Activated CD8-positive, alpha-beta memory T cell treated with anti-CD3 and anti-CD28 coated beads, Interleukin-2, amount 10 ng/mL, durations not matched to agents 7 days and 5 days (primary cell): Measurements from ENCODE around the gene SRCIN1. TPM values are rescaled to one million over a fixed set of nuclear protein-coding genes. Genes with fewer than 3 reads are reported as not detected.

Experiments used
- ATAC-seq: fragments of 150-1000 bp; cut with Tn5 transposase; one replicate; pipeline ENCODE4 v1.10.0; 2021; ENCODE audit warnings: moderate library complexity
- CTCF ChIA-PET: fragments of 350-600 bp; sonication (Branson Sonifier 250); formaldehyde crosslinking; loops from one replicate; lab custom pipeline; 2021; ENCODE audit warnings: antibody characterized with exemption; lab: Charles Lee
- DNase-seq: peaks from one replicate; pipeline ENCODE4 v3.0.0-alpha.2; 2020
- H3K27ac Mint-ChIP-seq: one replicate; pipeline ENCODE4 v1.8.0; 2021; ENCODE audit warnings: mild to moderate bottlenecking, mixed read lengths
- H3K27me3 Mint-ChIP-seq: one replicate; pipeline ENCODE4 v1.8.0; 2021; ENCODE audit warnings: mixed read lengths
- H3K36me3 Mint-ChIP-seq: one replicate; pipeline ENCODE4 v1.8.0; 2021; ENCODE audit warnings: mild to moderate bottlenecking, mixed read lengths
- H3K4me1 Mint-ChIP-seq: one replicate; pipeline ENCODE4 v1.8.0; 2021; ENCODE audit warnings: mixed read lengths
- H3K4me3 Mint-ChIP-seq: one replicate; pipeline ENCODE4 v1.8.0; 2021; ENCODE audit warnings: mild to moderate bottlenecking, moderate library complexity, mixed read lengths
- H3K9me3 Mint-ChIP-seq: one replicate; pipeline ENCODE4 v1.8.0; 2022; ENCODE audit warnings: low read depth, mixed read lengths
- total RNA-seq, 2 experiments: library from RNA; stranded (reverse); gene quantifications; one replicate each; pipeline ENCODE4 v1.2.3, GENCODE V29; 2021

Gene SRCIN1
- total RNA-seq, 2 experiments from 2014 or later: 0.26 to 0.30 TPM

GRCh38 chr17:38589462-38590114 is 16.2 kb downstream of the SRCIN1 start:
- DNase-seq (no peak), ATAC-seq (no peak)
- Mint-ChIP-seq H3K27ac (no peak overlapping the region), H3K4me3 (no peak overlapping the region), H3K36me3 (no peaks in the 10 kb centered on the region), H3K27me3 (peaks cover 96% of the 10 kb centered on the region), H3K9me3 (no peaks in the 10 kb centered on the region), H3K4me1 (peaks cover 44% of the 10 kb centered on the region)
- CTCF ChIA-PET: interaction anchor here (0.6 to 13.9 kb wide), 3 partner anchors 17 to 240 kb away, joined by 3 to 184 read pairs (median 5); no protein-coding TSS in a partner anchor

- Mint-ChIP-seq H3K4me1 (peaks cover 46% of the 10 kb centered on the region), H3K27me3 (peaks cover 93% of the 10 kb centered on the region), H3K4me3 (no peak overlapping the region), H3K27ac (no peak overlapping the region), H3K36me3 (no peaks in the 10 kb centered on the region), H3K9me3 (no peaks in the 10 kb centered on the region)
- no peak for ATAC-seq
- CTCF ChIA-PET: interaction anchor here (0.6 to 13.9 kb wide), 3 partner anchors 16 to 29 kb away, joined by 3 to 184 read pairs (median 3); no protein-coding TSS in a partner anchor
- DNase-seq: no peak
These were observed 17.0 kb downstream of the SRCIN1 start for GRCh38 chr17:38588788-38589174.

GRCh38 chr17:38587947-38588787 is 17.6 kb downstream of the SRCIN1 start:
- DNase-seq: no peak
- Mint-ChIP-seq H3K9me3 (no peaks in the 10 kb centered on the region), H3K36me3 (no peaks in the 10 kb centered on the region), H3K4me1 (peaks cover 43% of the 10 kb centered on the region), H3K27me3 (peaks cover 89% of the 10 kb centered on the region), H3K27ac (no peak overlapping the region), H3K4me3 (no peak overlapping the region)
- CTCF ChIA-PET: interaction anchor here (0.6 to 13.9 kb wide), 8 partner anchors 8 to 143 kb away, joined by 3 to 184 read pairs (median 3); no protein-coding TSS in a partner anchor
- no peak for ATAC-seq

GRCh38 chr17:38587203-38587602 is 18.5 kb downstream of the SRCIN1 start:
- DNase-seq (no peak), ATAC-seq (no peak)
- no peaks in the 10 kb centered on the region for H3K9me3 Mint-ChIP-seq
- CTCF ChIA-PET: interaction anchor here (0.6 to 13.9 kb wide), 6 partner anchors 9 to 80 kb away, joined by 3 to 184 read pairs (median 6); no protein-coding TSS in a partner anchor
- H3K36me3 Mint-ChIP-seq: no peaks in the 10 kb centered on the region
- H3K27ac Mint-ChIP-seq: no peak overlapping the region
- peaks cover 33% of the 10 kb centered on the region for H3K4me1 Mint-ChIP-seq
- no peak overlapping the region for H3K4me3 Mint-ChIP-seq
- peaks cover 84% of the 10 kb centered on the region for H3K27me3 Mint-ChIP-seq

GRCh38 chr17:38586788-38587187 is 19.0 kb downstream of the SRCIN1 start:
- Mint-ChIP-seq H3K27ac (no peak overlapping the region), H3K9me3 (no peaks in the 10 kb centered on the region), H3K27me3 (peaks cover 84% of the 10 kb centered on the region), H3K4me1 (peaks cover 29% of the 10 kb centered on the region), H3K4me3 (no peak overlapping the region), H3K36me3 (no peaks in the 10 kb centered on the region)
- CTCF ChIA-PET: interaction anchor here (0.5 to 13.9 kb wide), 7 partner anchors 8 to 172 kb away, joined by 3 to 184 read pairs (median 4); no protein-coding TSS in a partner anchor
- no peak for ATAC-seq
- no peak for DNase-seq

GRCh38 chr17:38585918-38586529 is 19.7 kb downstream of the SRCIN1 start:
- no peak for ATAC-seq

GRCh38 chr17:38585056-38585917 is 20.5 kb downstream of the SRCIN1 start:
- peaks cover 78% of the 10 kb centered on the region for H3K27me3 Mint-ChIP-seq
- no peak overlapping the region for H3K27ac Mint-ChIP-seq
- CTCF ChIA-PET: interaction anchor here (0.5 to 13.9 kb wide), 13 partner anchors 12 to 150 kb away, joined by 3 to 184 read pairs (median 10); no protein-coding TSS in a partner anchor
- no peaks in the 10 kb centered on the region for H3K9me3 Mint-ChIP-seq
- H3K4me1 Mint-ChIP-seq: peaks cover 14% of the 10 kb centered on the region
- H3K4me3 Mint-ChIP-seq: no peak overlapping the region
- no peak for ATAC-seq
- no peak for DNase-seq
- H3K36me3 Mint-ChIP-seq: no peaks in the 10 kb centered on the region

More at GRCh38 chr17:38585918-38586529, 19.7 kb downstream of the SRCIN1 start:
- no peaks in the 10 kb centered on the region for H3K9me3 Mint-ChIP-seq
- H3K4me1 Mint-ChIP-seq: peaks cover 21% of the 10 kb centered on the region
- no peak overlapping the region for H3K27ac Mint-ChIP-seq
- no peaks in the 10 kb centered on the region for H3K36me3 Mint-ChIP-seq
- DNase-seq: no peak
- H3K4me3 Mint-ChIP-seq: no peak overlapping the region
- CTCF ChIA-PET: interaction anchor here (1.0 to 13.9 kb wide), 6 partner anchors 9 to 94 kb away, joined by 3 to 184 read pairs (median 8); no protein-coding TSS in a partner anchor
- peaks cover 80% of the 10 kb centered on the region for H3K27me3 Mint-ChIP-seq

- Mint-ChIP-seq H3K9me3 (no peaks in the 10 kb centered on the region), H3K36me3 (no peaks in the 10 kb centered on the region), H3K4me1 (peaks cover 14% of the 10 kb centered on the region), H3K4me3 (no peak overlapping the region), H3K27me3 (peaks cover 79% of the 10 kb centered on the region), H3K27ac (no peak overlapping the region)
- CTCF ChIA-PET: interaction anchor here (0.7 to 13.9 kb wide), 20 partner anchors 9 to 151 kb away, joined by 3 to 184 read pairs (median 4); no protein-coding TSS in a partner anchor
- peak; percentile 72 for ATAC-seq
- peak; percentile 69 for DNase-seq
These were observed 21.3 kb downstream of the SRCIN1 start for GRCh38 chr17:38584350-38584925.

- Mint-ChIP-seq H3K27ac (no peak overlapping the region), H3K4me1 (peaks cover 14% of the 10 kb centered on the region), H3K36me3 (no peaks in the 10 kb centered on the region), H3K4me3 (no peak overlapping the region), H3K9me3 (no peaks in the 10 kb centered on the region), H3K27me3 (peaks cover 79% of the 10 kb centered on the region)
- DNase-seq (no peak), ATAC-seq (no peak)
- CTCF ChIA-PET: interaction anchor here (0.7 to 13.9 kb wide), 18 partner anchors 9 to 152 kb away, joined by 3 to 184 read pairs (median 4); no protein-coding TSS in a partner anchor
These were observed 21.9 kb downstream of the SRCIN1 start for GRCh38 chr17:38583828-38584349.

GRCh38 chr17:38583176-38583575 is 22.6 kb downstream of the SRCIN1 start:
- ATAC-seq: no peak
- no peaks in the 10 kb centered on the region for H3K9me3 Mint-ChIP-seq
- no peaks in the 10 kb centered on the region for H3K36me3 Mint-ChIP-seq
- H3K27me3 Mint-ChIP-seq: peaks cover 75% of the 10 kb centered on the region
- no peak overlapping the region for H3K27ac Mint-ChIP-seq
- peaks cover 14% of the 10 kb centered on the region for H3K4me1 Mint-ChIP-seq
- no peak for DNase-seq
- CTCF ChIA-PET: interaction anchor here (0.8 to 13.9 kb wide), 5 partner anchors 23 to 85 kb away, joined by 3 to 184 read pairs (median 9); no protein-coding TSS in a partner anchor
- H3K4me3 Mint-ChIP-seq: no peak overlapping the region

- ATAC-seq: no peak
- no peak overlapping the region for H3K4me3 Mint-ChIP-seq
- H3K27ac Mint-ChIP-seq: no peak overlapping the region
- H3K36me3 Mint-ChIP-seq: no peaks in the 10 kb centered on the region
- no peak for DNase-seq
- H3K9me3 Mint-ChIP-seq: no peaks in the 10 kb centered on the region
- peaks cover 75% of the 10 kb centered on the region for H3K27me3 Mint-ChIP-seq
- CTCF ChIA-PET: interaction anchor here (0.6 to 13.9 kb wide), 8 partner anchors 11 to 158 kb away, joined by 3 to 184 read pairs (median 4); no protein-coding TSS in a partner anchor
- peaks cover 6% of the 10 kb centered on the region for H3K4me1 Mint-ChIP-seq
These were observed 23.7 kb downstream of the SRCIN1 start for GRCh38 chr17:38582069-38582468.
